GM19099 (cell line): ENCODE data around the gene RXRA.

Experiments used
- POLR2A ChIP-seq: IDR thresholded peaks from 3 replicates; pipeline ENCODE4 v1.6.1; 2011; ENCODE audit warnings: low read depth; ENCODE audit not compliant: insufficient read length; ENCODE audit errors: extremely low read depth

RXRA gene

GRCh38 chr9:134357631-134358025 is 31.4 kb downstream of the RXRA start:
- no peak for TF ChIP-seq POLR2A

- TF ChIP-seq POLR2A, result no peak
Measured at GRCh38 chr9:134358026-134358661, 31.9 kb downstream of the RXRA start.

- TF ChIP-seq POLR2A, result no peak
Measured at GRCh38 chr9:134358662-134359319, 32.5 kb downstream of the RXRA start.

- TF ChIP-seq POLR2A, result no peak
Measured at GRCh38 chr9:134359493-134360179, 33.4 kb downstream of the RXRA start.

GRCh38 chr9:134360180-134360759 is 34.0 kb downstream of the RXRA start:
- TF ChIP-seq POLR2A, result no peak

GRCh38 chr9:134360897-134361296 is 34.6 kb downstream of the RXRA start:
- no peak for TF ChIP-seq POLR2A

- TF ChIP-seq POLR2A, result no peak
Measured at GRCh38 chr9:134361426-134361825, 35.2 kb downstream of the RXRA start.

- no peak for TF ChIP-seq POLR2A
Measured at GRCh38 chr9:134361843-134362414, 35.7 kb downstream of the RXRA start.

GRCh38 chr9:134363450-134363849 is 37.2 kb downstream of the RXRA start:
- TF ChIP-seq POLR2A, result no peak

- TF ChIP-seq POLR2A, result no peak
Measured at GRCh38 chr9:134364391-134365114, 38.3 kb downstream of the RXRA start.

GRCh38 chr9:134365115-134365596 is 38.9 kb downstream of the RXRA start:
- no peak for TF ChIP-seq POLR2A

GRCh38 chr9:134365791-134366222 is 39.6 kb downstream of the RXRA start:
- no peak for TF ChIP-seq POLR2A

GRCh38 chr9:134366223-134367031 is 40.2 kb downstream of the RXRA start:
- TF ChIP-seq POLR2A, result no peak

- no peak for TF ChIP-seq POLR2A
Measured at GRCh38 chr9:134367061-134367460, 40.8 kb downstream of the RXRA start.

GRCh38 chr9:134367791-134368490 is 41.7 kb downstream of the RXRA start:
- TF ChIP-seq POLR2A, result no peak
